ENCODE results near the gene AP2S1. TPM values are rescaled to one million over a fixed set of nuclear protein-coding genes. Genes with fewer than 3 reads are reported as not detected.
A peak's percentile ranks its signal among the peaks of the same experiment; 100 is the strongest.
"Not testable (repeated sequence)": the region's sequence is repeated elsewhere in the genome, so short reads cannot be mapped to it uniquely, and the experiment has no call there.

The AP2S1 gene
- total RNA-seq, 2 experiments from 2014 or later, result 130 to 136 TPM

- Mint-ChIP-seq H3K9me3 (no peaks in the 10 kb centered on the region), H3K4me1 (peaks cover 24% of the 10 kb centered on the region), H3K27ac (no peak overlapping the region), H3K27me3 (no peaks in the 10 kb centered on the region), H3K4me3 (no peak overlapping the region), H3K36me3 (ENCODE audit: low read depth) (no peaks in the 10 kb centered on the region)
- CTCF ChIA-PET, result interaction anchor here (1.0 kb wide), 1 partner anchor 111 kb away, joined by 3 read pairs; no protein-coding TSS in a partner anchor
- POLR2A ChIA-PET, result interaction anchor here (0.6 kb wide), 1 partner anchor 40 kb away, joined by 4 read pairs; no protein-coding TSS in a partner anchor
- DNase-seq, result no peak
Measured at GRCh38 chr19:46862974-46863632, 12.5 kb upstream of the AP2S1 start.

DNA sequence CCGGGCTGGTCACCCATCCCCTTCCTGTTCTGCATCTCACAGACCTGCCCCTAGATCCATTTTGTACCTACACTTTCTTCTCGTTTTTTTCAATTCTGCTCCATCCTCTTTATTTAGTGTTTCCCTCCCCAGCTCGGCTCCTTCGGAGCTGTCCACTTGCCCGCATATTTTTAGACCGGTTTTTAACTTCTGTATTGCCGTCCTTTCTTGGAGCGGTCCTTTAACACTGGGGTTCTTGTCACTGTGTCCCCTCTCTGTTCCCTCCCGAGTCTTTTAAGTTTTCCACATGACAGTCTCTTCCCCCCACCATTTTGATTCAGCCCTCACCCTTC is 11.8 kb upstream of the AP2S1 start:
- Mint-ChIP-seq H3K4me1 (peaks cover 22% of the 10 kb centered on the region), H3K27me3 (no peaks in the 10 kb centered on the region), H3K36me3 (ENCODE audit: low read depth) (no peaks in the 10 kb centered on the region), H3K9me3 (no peaks in the 10 kb centered on the region), H3K27ac (no peak overlapping the region), H3K4me3 (no peak overlapping the region)
- POLR2A ChIA-PET, result no interaction called here
- no peak for DNase-seq
- CTCF ChIA-PET, result interaction anchor here (0.6 kb wide), 1 partner anchor 150 kb away, joined by 3 read pairs; no protein-coding TSS in a partner anchor

- Mint-ChIP-seq H3K4me3 (no peak overlapping the region), H3K36me3 (ENCODE audit: low read depth) (no peaks in the 10 kb centered on the region), H3K27ac (no peak overlapping the region), H3K4me1 (peaks cover 18% of the 10 kb centered on the region), H3K27me3 (no peaks in the 10 kb centered on the region), H3K9me3 (no peaks in the 10 kb centered on the region)
- ChIA-PET CTCF (interaction anchor here (0.6 kb wide), 3 partner anchors 28 to 150 kb away, joined by 3 to 4 read pairs (median 3); no protein-coding TSS in a partner anchor), POLR2A (no interaction called here)
- no peak for DNase-seq
Measured at GRCh38 chr19:46861691-46862502, 11.3 kb upstream of the AP2S1 start.

GRCh38 chr19:46860846-46861690 is 10.4 kb upstream of the AP2S1 start, which contains the start of gene ARHGAP35:
Gene ARHGAP35, plus strand, starts transcription at chr19:46860997. Its CDS starts 57,679 bp downstream, at chr19:46918676.
- Mint-ChIP-seq H3K4me3 (peak within 1 kb of the TSS; percentile 81), H3K27me3 (no peaks in the 10 kb centered on the region), H3K4me1 (peaks cover 21% of the 10 kb centered on the region), H3K9me3 (no peaks in the 10 kb centered on the region), H3K27ac (peak within 1 kb of the TSS; percentile 93), H3K36me3 (ENCODE audit: low read depth) (no peaks in the 10 kb centered on the region)
- ChIA-PET POLR2A (no interaction called here), CTCF (interaction anchor here (0.6 to 0.7 kb wide), 2 partner anchors 12 to 38 kb away, joined by 3 read pairs; no protein-coding TSS in a partner anchor)
- DNase-seq, result peak; percentile 85

DNA sequence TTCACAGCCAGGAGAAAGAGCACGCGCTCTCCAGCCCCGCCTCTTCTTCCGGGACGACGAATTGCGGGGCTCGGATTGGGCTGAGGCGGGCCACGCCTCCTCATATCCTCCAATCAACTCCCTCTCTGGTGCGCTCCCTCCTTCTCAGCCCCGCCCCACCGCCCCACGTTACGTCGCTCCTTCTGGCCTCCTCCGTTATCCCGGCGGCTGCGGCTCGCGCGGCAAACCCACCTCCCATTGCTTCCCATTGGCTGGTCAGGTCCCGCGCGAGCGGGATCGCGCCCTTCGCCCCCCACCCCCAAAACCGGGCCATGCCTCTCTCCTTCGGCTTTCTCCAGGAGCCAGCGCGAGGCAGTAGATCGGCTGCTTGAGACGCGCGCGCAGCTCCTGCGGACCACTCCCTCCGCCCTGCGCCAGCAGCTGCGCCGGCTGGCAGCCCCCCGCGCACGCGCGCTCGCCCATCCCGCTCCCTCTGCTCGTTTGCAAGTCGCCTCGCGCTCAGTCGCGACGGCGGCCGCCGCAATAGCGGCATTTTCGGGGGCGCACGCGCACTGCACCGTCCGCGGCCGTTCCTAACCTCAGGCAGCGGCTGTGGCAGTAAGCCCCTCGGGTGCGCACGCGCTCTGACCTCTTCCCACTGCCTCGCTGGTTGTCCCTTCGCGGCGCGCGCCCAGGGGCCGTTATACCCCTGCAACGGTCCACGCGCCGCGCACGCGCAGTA is 9.6 kb upstream of the AP2S1 start:
- Mint-ChIP-seq H3K9me3 (no peaks in the 10 kb centered on the region), H3K27ac (peak overlapping the region; percentile 93), H3K27me3 (no peaks in the 10 kb centered on the region), H3K4me3 (peak overlapping the region; percentile 81), H3K4me1 (peaks cover 25% of the 10 kb centered on the region), H3K36me3 (ENCODE audit: low read depth) (no peaks in the 10 kb centered on the region)
- POLR2A ChIA-PET, result no interaction called here
- CTCF ChIA-PET, result interaction anchor here (0.6 to 0.7 kb wide), 2 partner anchors 13 to 1039 kb away, joined by 3 to 4 read pairs; no protein-coding TSS in a partner anchor
- peak; percentile 97 for DNase-seq

DNA sequence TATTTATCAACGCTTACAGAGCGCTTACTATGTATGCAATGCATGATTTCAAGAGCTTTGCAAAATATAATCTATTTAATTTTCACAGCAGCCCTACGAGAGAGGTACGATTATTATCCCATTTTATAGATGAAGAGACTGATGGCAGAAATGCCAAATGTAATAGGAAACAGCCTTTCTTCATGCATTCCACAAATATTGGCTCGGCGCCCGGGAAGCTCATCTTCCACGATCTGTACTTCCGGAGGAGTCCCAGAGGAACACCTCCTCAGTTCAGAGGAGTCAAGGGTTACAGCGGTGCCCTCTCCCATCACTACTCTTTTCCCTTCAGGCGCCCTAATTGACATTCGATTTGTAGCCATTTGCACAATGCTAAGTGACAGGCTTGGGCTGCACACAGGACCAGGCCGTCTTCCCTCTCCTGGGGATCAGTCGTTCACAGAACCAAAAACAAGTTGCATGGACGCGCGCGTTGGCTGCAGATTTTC is 9.0 kb upstream of the AP2S1 start:
- H3K4me3 Mint-ChIP-seq, result peak overlapping the region; percentile 81
- CTCF ChIA-PET, result interaction anchor here (0.6 kb wide), 1 partner anchor 1040 kb away, joined by 4 read pairs; no protein-coding TSS in a partner anchor
- no peaks in the 10 kb centered on the region for H3K27me3 Mint-ChIP-seq
- peaks cover 24% of the 10 kb centered on the region for H3K4me1 Mint-ChIP-seq
- DNase-seq, result no peak
- POLR2A ChIA-PET, result no interaction called here
- no peaks in the 10 kb centered on the region for H3K9me3 Mint-ChIP-seq
- H3K27ac Mint-ChIP-seq, result peak overlapping the region; percentile 93
- H3K36me3 Mint-ChIP-seq (ENCODE audit: low read depth), result no peaks in the 10 kb centered on the region

GRCh38 chr19:46856062-46857022 is 5.7 kb upstream of the AP2S1 start:
- peak overlapping the region; percentile 85 for H3K27ac Mint-ChIP-seq
- no peaks in the 10 kb centered on the region for H3K9me3 Mint-ChIP-seq
- H3K4me3 Mint-ChIP-seq, result peak overlapping the region; percentile 68
- H3K27me3 Mint-ChIP-seq, result peaks cover 4% of the 10 kb centered on the region
- peaks cover 26% of the 10 kb centered on the region for H3K4me1 Mint-ChIP-seq
- ChIA-PET POLR2A (interaction anchor here (0.6 kb wide), 1 partner anchor 137 kb away, joined by 3 read pairs; no protein-coding TSS in a partner anchor), CTCF (interaction anchor here (0.7 to 2.4 kb wide), 8 partner anchors 12 to 388 kb away, joined by 3 to 8 read pairs (median 4); no protein-coding TSS in a partner anchor)
- DNase-seq, result peak; percentile 94
- no peaks in the 10 kb centered on the region for H3K36me3 Mint-ChIP-seq (ENCODE audit: low read depth)

GRCh38 chr19:46854698-46855097 is 4.1 kb upstream of the AP2S1 start:
- DNase-seq, result not testable (repeated sequence)

GRCh38 chr19:46852830-46853229 is 2.2 kb upstream of the AP2S1 start:
- Mint-ChIP-seq H3K4me1 (peaks cover 35% of the 10 kb centered on the region), H3K27ac (no peak overlapping the region), H3K4me3 (no peak overlapping the region), H3K36me3 (ENCODE audit: low read depth) (peaks cover under 1% of the 10 kb centered on the region), H3K27me3 (peaks cover 4% of the 10 kb centered on the region), H3K9me3 (no peaks in the 10 kb centered on the region)
- ChIA-PET CTCF (no interaction called here), POLR2A (no interaction called here)
- DNase-seq, result no peak

More at GRCh38 chr19:46854698-46855097, 4.1 kb upstream of the AP2S1 start:
- H3K9me3 Mint-ChIP-seq; H3K36me3 Mint-ChIP-seq (ENCODE audit: low read depth); H3K27me3 Mint-ChIP-seq; H3K4me3 Mint-ChIP-seq; H3K27ac Mint-ChIP-seq; CTCF ChIA-PET; POLR2A ChIA-PET: not testable (repeated sequence)
- peaks cover 33% of the 10 kb centered on the region for H3K4me1 Mint-ChIP-seq

DNA sequence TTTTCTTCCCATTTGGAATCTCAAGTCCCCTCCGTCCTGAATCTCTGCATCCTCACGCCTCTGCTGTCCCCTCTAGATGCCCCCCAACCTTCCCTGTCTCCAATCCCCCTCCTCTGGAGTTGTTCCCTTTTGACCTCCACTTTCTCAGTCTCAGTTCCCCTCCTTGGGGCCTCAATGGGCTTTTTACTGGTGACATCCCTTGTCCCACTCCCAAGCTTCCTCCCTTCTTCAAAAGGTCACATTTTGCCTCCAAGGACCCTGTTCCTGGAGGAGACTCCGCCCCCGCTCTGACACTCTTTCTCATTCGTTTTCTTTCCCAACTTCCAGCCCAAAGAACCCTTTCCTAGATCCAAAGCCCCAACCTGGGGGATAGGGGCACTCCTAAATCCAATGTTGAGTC is 1.0 kb downstream of the AP2S1 start:
- CTCF ChIA-PET, result interaction anchor here (1.4 to 1.8 kb wide), 2 partner anchors 9 to 13 kb away, joined by 6 to 11 read pairs; no protein-coding TSS in a partner anchor
- H3K36me3 Mint-ChIP-seq (ENCODE audit: low read depth), result peaks cover 9% of the 10 kb centered on the region
- DNase-seq, result no peak
- no peaks in the 10 kb centered on the region for H3K9me3 Mint-ChIP-seq
- H3K4me1 Mint-ChIP-seq, result peaks cover 27% of the 10 kb centered on the region
- peaks cover 4% of the 10 kb centered on the region for H3K27me3 Mint-ChIP-seq
- POLR2A ChIA-PET, result interaction anchor here (0.6 kb wide), 1 partner anchor 85 kb away, joined by 12 read pairs; no protein-coding TSS in a partner anchor
- H3K27ac Mint-ChIP-seq, result peak overlapping the region; percentile 87
- peak overlapping the region; percentile 89 for H3K4me3 Mint-ChIP-seq

GRCh38 chr19:46848389-46848788 is 2.3 kb downstream of the AP2S1 start:
- POLR2A ChIA-PET, result no interaction called here
- peaks cover 24% of the 10 kb centered on the region for H3K4me1 Mint-ChIP-seq
- no peak overlapping the region for H3K4me3 Mint-ChIP-seq

More at GRCh38 chr19:46848389-46848788, 2.3 kb downstream of the AP2S1 start:
- DNase-seq, result no peak
- no peaks in the 10 kb centered on the region for H3K9me3 Mint-ChIP-seq
- CTCF ChIA-PET, result interaction anchor here (1.4 kb wide), 1 partner anchor 8 kb away, joined by 6 read pairs; no protein-coding TSS in a partner anchor
- H3K27me3 Mint-ChIP-seq, result peaks cover 1% of the 10 kb centered on the region
- no peak overlapping the region for H3K27ac Mint-ChIP-seq
- H3K36me3 Mint-ChIP-seq (ENCODE audit: low read depth), result peaks cover 13% of the 10 kb centered on the region

Data from activated CD4-positive, alpha-beta T cell treated with anti-CD3 and anti-CD28 coated beads, Interleukin-2, amount 10 ng/mL, durations not matched to agents 7 days and 5 days (primary cell).